ENCODE data around the gene DLL4.

- TF ChIP-seq, protein P1, sequence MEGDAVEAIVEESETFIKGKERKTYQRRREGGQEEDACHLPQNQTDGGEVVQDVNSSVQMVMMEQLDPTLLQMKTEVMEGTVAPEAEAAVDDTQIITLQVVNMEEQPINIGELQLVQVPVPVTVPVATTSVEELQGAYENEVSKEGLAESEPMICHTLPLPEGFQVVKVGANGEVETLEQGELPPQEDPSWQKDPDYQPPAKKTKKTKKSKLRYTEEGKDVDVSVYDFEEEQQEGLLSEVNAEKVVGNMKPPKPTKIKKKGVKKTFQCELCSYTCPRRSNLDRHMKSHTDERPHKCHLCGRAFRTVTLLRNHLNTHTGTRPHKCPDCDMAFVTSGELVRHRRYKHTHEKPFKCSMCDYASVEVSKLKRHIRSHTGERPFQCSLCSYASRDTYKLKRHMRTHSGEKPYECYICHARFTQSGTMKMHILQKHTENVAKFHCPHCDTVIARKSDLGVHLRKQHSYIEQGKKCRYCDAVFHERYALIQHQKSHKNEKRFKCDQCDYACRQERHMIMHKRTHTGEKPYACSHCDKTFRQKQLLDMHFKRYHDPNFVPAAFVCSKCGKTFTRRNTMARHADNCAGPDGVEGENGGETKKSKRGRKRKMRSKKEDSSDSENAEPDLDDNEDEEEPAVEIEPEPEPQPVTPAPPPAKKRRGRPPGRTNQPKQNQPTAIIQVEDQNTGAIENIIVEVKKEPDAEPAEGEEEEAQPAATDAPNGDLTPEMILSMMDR (IDR thresholded peaks at IDR 0.05 in 2 of 3, conservative IDR thresholded peaks at IDR 0.05 in 1 of 3; ENCODE audit: borderline replicate concordance in 1 of 3, insufficient read depth in 1 of 3, low read depth in 2 of 3, low read length in 2 of 3) = no peak
- TF ChIP-seq MAX (IDR thresholded peaks at IDR 0.05) = no peak
- no peak for TF ChIP-seq JUND (IDR thresholded peaks at IDR 0.05)
- TF ChIP-seq YY1 (IDR thresholded peaks at IDR 0.05; ENCODE audit: extremely low read depth, insufficient replicate concordance, low read depth, low read length) = no peak
- TF ChIP-seq SP1 (IDR thresholded peaks at IDR 0.05; ENCODE audit: low read depth) = no peak
- TF ChIP-seq REST (IDR thresholded peaks at IDR 0.05; ENCODE audit: low read depth) = no peak
- TF ChIP-seq EZH2phosphoT487 (IDR thresholded peaks at IDR 0.05; ENCODE audit: borderline replicate concordance) = no peak
- no peak for TF ChIP-seq POLR2A (IDR thresholded peaks at IDR 0.05; ENCODE audit: borderline replicate concordance, extremely low read depth, insufficient read depth, insufficient read length)
- TF ChIP-seq POLR2AphosphoS5 (IDR thresholded peaks at IDR 0.05; ENCODE audit: low read depth, low read length) = no peak
- TF ChIP-seq, protein P2, sequence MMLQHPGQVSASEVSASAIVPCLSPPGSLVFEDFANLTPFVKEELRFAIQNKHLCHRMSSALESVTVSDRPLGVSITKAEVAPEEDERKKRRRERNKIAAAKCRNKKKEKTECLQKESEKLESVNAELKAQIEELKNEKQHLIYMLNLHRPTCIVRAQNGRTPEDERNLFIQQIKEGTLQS (IDR thresholded peaks at IDR 0.05) = no peak
- TF ChIP-seq EGR1 (IDR thresholded peaks at IDR 0.05; ENCODE audit: low read depth) = no peak
- no peak for TF ChIP-seq TCF7L2 (IDR thresholded peaks at IDR 0.05; ENCODE audit: borderline replicate concordance, extremely low read depth, insufficient read depth, insufficient read length)
- no peak for TF ChIP-seq FOSL1 (IDR thresholded peaks at IDR 0.05; ENCODE audit: low read depth)
Observed at GRCh38 chr15:40901053-40901443, 28.1 kb upstream of the DLL4 start.

Data from HCT116 (cell line).